Ovary (tissue), 9 donors: ENCODE data around the gene LTBP4. TPM values are rescaled to one million over a fixed set of nuclear protein-coding genes. Genes with fewer than 3 reads are reported as not detected.
A peak's percentile ranks its signal among the peaks of the same experiment; 100 is the strongest.

Source experiments
- DNase-seq, 5 donors: peaks; one replicate each; pipeline ENCODE4 v3.0.0-alpha.2; 2019 to 2020
- H3K27ac ChIP-seq, 2 donors: fragments of 200-600 bp; one replicate each; pipeline versions ENCODE4 v1.5.1 to v1.8.0; 2019 to 2022
- H3K27me3 ChIP-seq: fragments of 200-600 bp; one replicate; pipeline ENCODE4 v1.8.0; 2022
- H3K36me3 ChIP-seq: fragments of 200-600 bp; sonication (generic); one replicate; pipeline ENCODE4 v1.5.1; 2019
- H3K4me1 ChIP-seq: one replicate; pipeline ENCODE4 v1.8.1; 2013; ENCODE audit warnings: mild to moderate bottlenecking, moderate library complexity; ENCODE audit not compliant: insufficient read depth
- H3K4me3 ChIP-seq: fragments of 200-600 bp; sonication (generic); one replicate; pipeline ENCODE4 v1.5.1; 2017
- H3K9me3 ChIP-seq, 2 donors: fragments of 200-600 bp in 1 of 2; sonication (generic) in 1 of 2; one replicate each; pipeline versions ENCODE4 v1.5.1 to v1.8.1; 2013 to 2019; ENCODE audit warnings: mild to moderate bottlenecking in 1 of 2, moderate library complexity in 1 of 2
- CTCF ChIP-seq, 3 donors: fragments of 450-650 bp in 2 of 3; fragments of 200-600 bp in 1 of 3; IDR thresholded peaks; one replicate each; pipeline versions ENCODE4 v1.5.1 to v1.8.0; 2016 to 2022; ENCODE audit warnings: antibody characterized with exemption in 3 of 3, mild to moderate bottlenecking in 1 of 3
- EP300 ChIP-seq: sonication (generic); formaldehyde crosslinking; IDR thresholded peaks from one replicate; pipeline ENCODE4 v1.6.1; 2017; ENCODE audit warnings: antibody characterized with exemption
- POLR2A ChIP-seq: fragments of 450-650 bp; IDR thresholded peaks from one replicate; pipeline ENCODE4 v1.6.1; 2017; ENCODE audit warnings: antibody characterized with exemption, mild to moderate bottlenecking, moderate library complexity
- whole genome bisulfite sequencing, 3 donors: extraction: QIAGEN DNeasy Blood & Tissue Kit in 1 of 3; methylation state at CpG; one replicate each; pipeline versions ENCODE4 v1.1.5 to v1.1.7; 2013 to 2017; 5-methylcytosine and 5-hydroxymethylcytosine counted together
- intact Hi-C, 4 donors: fragments of 100-400 bp; cut with DNase I; formaldehyde crosslinking; loops; one replicate each; pipeline versions ENCODE4 v1.11.0 to v1.15.1; 2022 to 2023
- polyA plus RNA-seq, 2 donors: library from polyadenylated mRNA; stranded (reverse); fragments of 200-250 nt in 1 of 2; fragments of 350-450 nt in 1 of 2; fragmentation: Illumina TruSeq in 1 of 2; extraction: RNeasy Lipid Tissue Mini Kit (QIAGEN cat#74804) in 1 of 2; gene quantifications; one replicate each; pipeline ENCODE4 v1.2.3, GENCODE V29; 2013 to 2014
- total RNA-seq, 7 donors: library from RNA; depleted of rRNA in 2 of 7; stranded (reverse); fragments of >200 nt in 2 of 7; fragmentation: NEBNext Ultra II Directional in 3 of 7; extraction: Animal tissue kit (Norgen Biotek cat#: 25700) in 3 of 7; gene quantifications; one replicate each; pipeline versions ENCODE4 v1.1.0 to v1.2.4, GENCODE V29; 2016 to 2023
- donor health status: DM: no; HTN: no; CAD: no; lungs with moderate emphysema.
- donor health status: DM: no; HTN: no; CAD: no.
- donor health status: Bipolar disorder and iron deficiency.
- donor health status: DM: yes; HTN: yes; CAD: no.
- donor health status: DM: no; HTN: no; CAD: no.
- donor health status: DM: yes; HTN: yes; CAD: no.

The LTBP4 gene
- total and polyA plus RNA-seq, 9 donors: 152 to 840 (median 524) TPM

- WGBS, 3 donors: 2 to 3% (median 2%) methylated on average over 33 to 53 of the region's 53 CpGs
- DNase-seq: peak; percentile 57 to 76 (median 75)
Observed at GRCh38 chr19:40596608-40597328, 4.4 kb upstream of the LTBP4 start.

GRCh38 chr19:40597329-40597838 is 3.8 kb upstream of the LTBP4 start:
- no peaks in the 10 kb centered on the region for H3K36me3 ChIP-seq
- WGBS, 3 donors: 9 to 12% (median 11%) methylated on average over 18 of the region's 18 CpGs
- DNase-seq: no peak
- peak overlapping the region; percentile 38 for H3K4me3 ChIP-seq
- H3K27me3 ChIP-seq: no peaks in the 10 kb centered on the region
- H3K9me3 ChIP-seq: no peaks in the 10 kb centered on the region
- H3K4me1 ChIP-seq: peaks cover 4% of the 10 kb centered on the region
- TF ChIP-seq POLR2A (no peak), EP300 (no peak), CTCF (IDR thresholded peaks at IDR 0.05) (no peak)
- H3K27ac ChIP-seq: peak overlapping the region; percentile 63 to 70
- intact Hi-C loops: loop anchor here (5.0 to 10.0 kb wide), 4 partner anchors 63 to 293 kb away; partner anchors contain the start of genes BLVRB (in 1 of the 4) and SPTBN4 (in 1 of the 4)

More at GRCh38 chr19:40596608-40597328, 4.4 kb upstream of the LTBP4 start:
- H3K4me3 ChIP-seq: peak overlapping the region; percentile 38
- TF ChIP-seq EP300: no peak
- TF ChIP-seq POLR2A: no peak
- H3K36me3 ChIP-seq: no peaks in the 10 kb centered on the region
- intact Hi-C loops: loop anchor here (5.0 to 10.0 kb wide), 4 partner anchors 62 to 292 kb away; partner anchors contain the start of genes BLVRB (in 1 of the 4) and SPTBN4 (in 1 of the 4)
- no peaks in the 10 kb centered on the region for H3K27me3 ChIP-seq
- peaks cover 4% of the 10 kb centered on the region for H3K4me1 ChIP-seq
- no peaks in the 10 kb centered on the region for H3K9me3 ChIP-seq
- H3K27ac ChIP-seq: peak overlapping the region in 1 of 2 donors; percentile 70

- intact Hi-C loops: loop anchor here (5.0 to 10.0 kb wide), 4 partner anchors 64 to 294 kb away; partner anchors contain the start of genes BLVRB (in 1 of the 4) and SPTBN4 (in 1 of the 4)
- no peaks in the 10 kb centered on the region for H3K27me3 ChIP-seq
- peak; percentile 97 to 98 (median 98) for TF ChIP-seq CTCF (IDR thresholded peaks at IDR 0.05)
- peak; percentile 54 for TF ChIP-seq POLR2A
- no peak for TF ChIP-seq EP300
- H3K27ac ChIP-seq: peak overlapping the region; percentile 63 to 70
- H3K36me3 ChIP-seq: no peaks in the 10 kb centered on the region
- H3K4me3 ChIP-seq: peak overlapping the region; percentile 38
- peaks cover 4% of the 10 kb centered on the region for H3K4me1 ChIP-seq
- peak; percentile 87 to 95 (median 94) for DNase-seq
- 0 to 2% (median 0%) methylated on average over 35 to 46 of the region's 46 CpGs for WGBS, 3 donors
- no peaks in the 10 kb centered on the region for H3K9me3 ChIP-seq
Observed at GRCh38 chr19:40598121-40598917, 2.9 kb upstream of the LTBP4 start.

- peak overlapping the region; percentile 38 for H3K4me3 ChIP-seq
- intact Hi-C loops: loop anchor here (5.0 to 10.0 kb wide), 4 partner anchors 64 to 294 kb away; partner anchors contain the start of genes BLVRB (in 1 of the 4) and SPTBN4 (in 1 of the 4)
- H3K27ac ChIP-seq: peak overlapping the region in 1 of 2 donors; percentile 59
Observed at GRCh38 chr19:40598918-40599307, 2.3 kb upstream of the LTBP4 start.

More at GRCh38 chr19:40598918-40599307, 2.3 kb upstream of the LTBP4 start:
- WGBS, 3 donors: 5 to 9% (median 7%) methylated on average over 15 of the region's 15 CpGs
- peaks cover 4% of the 10 kb centered on the region for H3K4me1 ChIP-seq
- DNase-seq: peak in 1 of 5 donors; percentile 43
- TF ChIP-seq POLR2A (no peak), EP300 (no peak), CTCF (IDR thresholded peaks at IDR 0.05) (no peak)
- H3K9me3 ChIP-seq: no peaks in the 10 kb centered on the region
- H3K36me3 ChIP-seq: no peaks in the 10 kb centered on the region
- H3K27me3 ChIP-seq: no peaks in the 10 kb centered on the region
